ENCODE results near the gene SGCG. TPM values are rescaled to one million over a fixed set of nuclear protein-coding genes. Genes with fewer than 3 reads are reported as not detected.

SGCG gene
- total RNA-seq, 2 experiments from 2014 or later, result not detected

GRCh38 chr13:23365652-23366051 is 184.9 kb downstream of the SGCG start:
- Histone ChIP-seq H3K79me2 (ENCODE audit: insufficient read depth, low read depth, low read length) (no peaks in the 10 kb centered on the region), H3K27ac (ENCODE audit: low read depth, low read length, poor library complexity, severe bottlenecking) (no peak overlapping the region), H3K4me1 (ENCODE audit: insufficient read depth, low read length, poor library complexity, severe bottlenecking) (no peaks in the 10 kb centered on the region), H3K9me3 (ENCODE audit: low read length) (no peaks in the 10 kb centered on the region), H3K4me2 (ENCODE audit: low read length) (no peak overlapping the region), H3K9me2 (ENCODE audit: insufficient read depth, low read length) (no peaks in the 10 kb centered on the region), H3K36me3 (ENCODE audit: insufficient read depth, low read length) (peaks cover 58% of the 10 kb centered on the region), H2AFZ (ENCODE audit: low read length) (no peak overlapping the region), H4K20me1 (ENCODE audit: insufficient read depth, low read length) (no peaks in the 10 kb centered on the region), H3K4me3 (ENCODE audit: low read depth, low read length, poor library complexity, severe bottlenecking) (no peak overlapping the region)
- intact Hi-C loops (cut with micrococcal nuclease; ENCODE audit: unreplicated experiment), result no loop called here
- TF ChIP-seq, protein P1, sequence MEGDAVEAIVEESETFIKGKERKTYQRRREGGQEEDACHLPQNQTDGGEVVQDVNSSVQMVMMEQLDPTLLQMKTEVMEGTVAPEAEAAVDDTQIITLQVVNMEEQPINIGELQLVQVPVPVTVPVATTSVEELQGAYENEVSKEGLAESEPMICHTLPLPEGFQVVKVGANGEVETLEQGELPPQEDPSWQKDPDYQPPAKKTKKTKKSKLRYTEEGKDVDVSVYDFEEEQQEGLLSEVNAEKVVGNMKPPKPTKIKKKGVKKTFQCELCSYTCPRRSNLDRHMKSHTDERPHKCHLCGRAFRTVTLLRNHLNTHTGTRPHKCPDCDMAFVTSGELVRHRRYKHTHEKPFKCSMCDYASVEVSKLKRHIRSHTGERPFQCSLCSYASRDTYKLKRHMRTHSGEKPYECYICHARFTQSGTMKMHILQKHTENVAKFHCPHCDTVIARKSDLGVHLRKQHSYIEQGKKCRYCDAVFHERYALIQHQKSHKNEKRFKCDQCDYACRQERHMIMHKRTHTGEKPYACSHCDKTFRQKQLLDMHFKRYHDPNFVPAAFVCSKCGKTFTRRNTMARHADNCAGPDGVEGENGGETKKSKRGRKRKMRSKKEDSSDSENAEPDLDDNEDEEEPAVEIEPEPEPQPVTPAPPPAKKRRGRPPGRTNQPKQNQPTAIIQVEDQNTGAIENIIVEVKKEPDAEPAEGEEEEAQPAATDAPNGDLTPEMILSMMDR (conservative IDR thresholded peaks at IDR 0.05; ENCODE audit: low read length), result no peak
- TF ChIP-seq EZH2phosphoT487 (IDR thresholded peaks at IDR 0.05; ENCODE audit: borderline replicate concordance, low read depth, low read length), result no peak
- ChIA-PET POLR2A (interaction anchor here (0.7 kb wide), 1 partner anchor 20 kb away, joined by 3 read pairs; no protein-coding TSS in a partner anchor), CTCF (ENCODE audit: unreplicated experiment) (no interaction called here)
- no peak for DNase-seq (ENCODE audit: low spot score)
- no TSS peak for BruUV-seq (replicated peaks)

DNA sequence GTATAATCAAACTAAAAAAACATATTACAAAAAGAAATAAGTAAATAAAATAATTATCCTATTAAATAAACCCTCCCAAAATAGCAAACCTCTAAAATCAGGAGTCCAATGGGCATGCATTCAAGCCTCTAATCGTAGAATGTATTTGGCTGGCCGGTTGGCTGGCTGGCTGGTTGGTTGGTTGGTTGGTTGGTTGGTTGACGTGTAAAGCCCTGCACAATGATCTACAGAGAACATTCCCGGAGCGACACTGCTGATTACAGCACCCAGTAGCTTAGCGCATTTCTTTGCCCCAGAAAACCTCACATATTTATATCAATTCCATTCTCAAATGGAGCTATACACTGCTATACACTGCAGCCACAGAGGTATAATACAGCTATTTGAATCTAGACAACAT is 187.1 kb downstream of the SGCG start:
- DNase-seq (ENCODE audit: low spot score), result no peak
- no peak overlapping the region for H2AFZ ChIP-seq (ENCODE audit: low read length)
- no peak overlapping the region for H3K4me2 ChIP-seq (ENCODE audit: low read length)
- 0 out of 2 replicates have a peak, but pooled peaks cover 3% of the 10 kb centered on the region for H4K20me1 ChIP-seq (ENCODE audit: insufficient read depth, low read length)
- no TSS peak for BruUV-seq (replicated peaks)
- H3K4me1 ChIP-seq (ENCODE audit: insufficient read depth, low read length, poor library complexity, severe bottlenecking), result peaks cover 8% of the 10 kb centered on the region
- TF ChIP-seq, protein P1 (conservative IDR thresholded peaks at IDR 0.05; ENCODE audit: low read length), result no peak
- TF ChIP-seq EZH2phosphoT487 (IDR thresholded peaks at IDR 0.05; ENCODE audit: borderline replicate concordance, low read depth, low read length), result no peak
- H3K4me3 ChIP-seq (ENCODE audit: low read depth, low read length, poor library complexity, severe bottlenecking), result no peak overlapping the region
- no peak overlapping the region for H3K27ac ChIP-seq (ENCODE audit: low read depth, low read length, poor library complexity, severe bottlenecking)
- no peaks in the 10 kb centered on the region for H3K9me2 ChIP-seq (ENCODE audit: insufficient read depth, low read length)
- ChIA-PET CTCF (ENCODE audit: unreplicated experiment) (no interaction called here), POLR2A (no interaction called here)
- intact Hi-C loops (cut with micrococcal nuclease; ENCODE audit: unreplicated experiment), result no loop called here
- H3K9me3 ChIP-seq (ENCODE audit: low read length), result no peaks in the 10 kb centered on the region
- no peaks in the 10 kb centered on the region for H3K79me2 ChIP-seq (ENCODE audit: insufficient read depth, low read depth, low read length)
- peaks cover 63% of the 10 kb centered on the region for H3K36me3 ChIP-seq (ENCODE audit: insufficient read depth, low read length)

- Histone ChIP-seq H3K4me2 (ENCODE audit: low read length) (peak overlapping the region; percentile 24; the same call in 1 of the 2 replicates), H4K20me1 (ENCODE audit: insufficient read depth, low read length) (peaks cover 9% of the 10 kb centered on the region; the same call in 1 of the 2 replicates), H3K27ac (ENCODE audit: low read depth, low read length, poor library complexity, severe bottlenecking) (no peak overlapping the region), H2AFZ (ENCODE audit: low read length) (no peak overlapping the region), H3K79me2 (ENCODE audit: insufficient read depth, low read depth, low read length) (no peaks in the 10 kb centered on the region), H3K36me3 (ENCODE audit: insufficient read depth, low read length) (peaks cover 28% of the 10 kb centered on the region), H3K4me1 (ENCODE audit: insufficient read depth, low read length, poor library complexity, severe bottlenecking) (peaks cover 20% of the 10 kb centered on the region), H3K4me3 (ENCODE audit: low read depth, low read length, poor library complexity, severe bottlenecking) (no peak overlapping the region), H3K9me3 (ENCODE audit: low read length) (no peaks in the 10 kb centered on the region), H3K9me2 (ENCODE audit: insufficient read depth, low read length) (no peaks in the 10 kb centered on the region)
- no TSS peak for BruUV-seq (replicated peaks)
- intact Hi-C loops (cut with micrococcal nuclease; ENCODE audit: unreplicated experiment), result loop anchor here (10.0 kb wide), 6 partner anchors 402 to 1698 kb away; partner anchors contain the start of genes FGF9 and MIPEP
- ChIA-PET POLR2A (no interaction called here), CTCF (ENCODE audit: unreplicated experiment) (no interaction called here)
- no peak for TF ChIP-seq EZH2phosphoT487 (IDR thresholded peaks at IDR 0.05; ENCODE audit: borderline replicate concordance, low read depth, low read length)
- TF ChIP-seq, protein P1 (conservative IDR thresholded peaks at IDR 0.05; ENCODE audit: low read length), result no peak
- DNase-seq (ENCODE audit: low spot score), result no peak
Measured at GRCh38 chr13:23372264-23372906, 191.6 kb downstream of the SGCG start.
